Naive B cell (primary cell): ENCODE data around the gene CCNYL1. TPM values are rescaled to one million over a fixed set of nuclear protein-coding genes. Genes with fewer than 3 reads are reported as not detected.
"Not testable (repeated sequence)": the region's sequence is repeated elsewhere in the genome, so short reads cannot be mapped to it uniquely, and the experiment has no call there.

Experiments
- ATAC-seq, 2 donors: fragments of 150-1000 bp; cut with Tn5 transposase; 2 replicates each; pipeline ENCODE4 v1.10.0; 2021; ENCODE audit warnings: low read depth in 2 of 2, mild to moderate bottlenecking in 2 of 2, moderate library complexity in 2 of 2
- DNase-seq: peaks from one replicate; pipeline ENCODE4 v3.0.0; 2022
- H3K27ac Mint-ChIP-seq, 6 donors: one replicate each; pipeline ENCODE4 v1.8.0; 2020 to 2022; ENCODE audit warnings: mild to moderate bottlenecking in 6 of 6, mixed read lengths in 6 of 6, moderate library complexity in 5 of 6, inconsistent platforms in 2 of 6
- H3K27me3 Mint-ChIP-seq, 3 donors: one replicate each; pipeline ENCODE4 v1.8.0; 2021 to 2022; ENCODE audit warnings: mixed read lengths in 3 of 3, mild to moderate bottlenecking in 1 of 3
- H3K36me3 Mint-ChIP-seq, 2 donors: one replicate each; pipeline ENCODE4 v1.8.0; 2020 to 2022; ENCODE audit warnings: mixed read lengths in 2 of 2, inconsistent platforms in 1 of 2, mild to moderate bottlenecking in 1 of 2
- H3K4me1 Mint-ChIP-seq, 3 donors: one replicate each; pipeline ENCODE4 v1.8.0; 2020 to 2022; ENCODE audit warnings: mixed read lengths in 3 of 3, inconsistent platforms in 1 of 3, mild to moderate bottlenecking in 1 of 3, moderate library complexity in 1 of 3
- H3K4me3 Mint-ChIP-seq, 8 donors: one replicate each; pipeline ENCODE4 v1.8.0; 2020 to 2022; ENCODE audit warnings: mild to moderate bottlenecking in 8 of 8, mixed read lengths in 8 of 8, moderate library complexity in 8 of 8, inconsistent platforms in 2 of 8
- H3K9me3 Mint-ChIP-seq, 7 donors: one replicate each; pipeline ENCODE4 v1.8.0; 2020 to 2022; ENCODE audit warnings: mixed read lengths in 7 of 7, mild to moderate bottlenecking in 5 of 7, inconsistent platforms in 2 of 7, moderate library complexity in 1 of 7
- polyA plus RNA-seq, 6 donors: library from polyadenylated mRNA; unstranded; fragments of 300-500 nt; fragmentation: Illumina TruSeq; gene quantifications; one replicate each; pipeline ENCODE4 v1.2.3, GENCODE V29; 2021; ENCODE audit warnings: low read depth in 6 of 6

Gene CCNYL1
- polyA plus RNA-seq, 6 donors from 2014 or later = 0.91 to 4.7 (median 3.3) TPM

DNA sequence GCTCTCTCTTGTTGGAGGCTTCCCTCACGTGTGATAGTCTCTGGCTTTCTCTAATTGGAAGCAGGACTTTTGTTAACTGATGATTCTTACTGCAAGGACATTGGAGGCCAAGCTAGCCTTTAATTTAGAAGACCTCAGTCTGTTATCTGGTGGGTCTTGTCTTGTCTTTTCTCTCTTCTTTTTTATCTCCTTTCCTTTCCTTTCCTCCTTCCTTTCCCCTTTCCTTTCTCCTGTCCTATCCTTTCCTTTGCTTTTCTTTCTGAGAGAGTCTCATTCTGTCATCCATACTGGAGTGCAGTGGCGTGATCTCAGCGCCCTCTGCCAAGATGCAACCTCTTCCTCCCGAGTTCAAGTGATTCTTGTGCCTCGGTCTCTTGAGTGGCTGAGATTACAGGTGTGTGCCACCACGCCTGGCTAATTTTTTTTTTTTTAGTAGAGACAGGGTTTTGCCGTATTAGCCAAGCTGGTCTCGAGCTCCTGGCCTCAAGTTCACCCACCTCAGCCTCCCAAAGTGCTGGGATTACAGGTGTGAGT lies 18.1 kb downstream of the CCNYL1 start:
- Mint-ChIP-seq H3K9me3 (no peaks in the 10 kb centered on the region), H3K4me1 (peaks cover 28 to 49% (median 45%) of the 10 kb centered on the region in 3 donors), H3K27me3 (no peaks in the 10 kb centered on the region), H3K4me3 (peak overlapping the region in 2 of 8 donors; percentile 44 to 57), H3K36me3 (peaks cover 5 to 9% of the 10 kb centered on the region in 2 donors), H3K27ac (peak overlapping the region in 1 of 6 donors; percentile 93)
- no peak for ATAC-seq
- no peak for DNase-seq

DNA sequence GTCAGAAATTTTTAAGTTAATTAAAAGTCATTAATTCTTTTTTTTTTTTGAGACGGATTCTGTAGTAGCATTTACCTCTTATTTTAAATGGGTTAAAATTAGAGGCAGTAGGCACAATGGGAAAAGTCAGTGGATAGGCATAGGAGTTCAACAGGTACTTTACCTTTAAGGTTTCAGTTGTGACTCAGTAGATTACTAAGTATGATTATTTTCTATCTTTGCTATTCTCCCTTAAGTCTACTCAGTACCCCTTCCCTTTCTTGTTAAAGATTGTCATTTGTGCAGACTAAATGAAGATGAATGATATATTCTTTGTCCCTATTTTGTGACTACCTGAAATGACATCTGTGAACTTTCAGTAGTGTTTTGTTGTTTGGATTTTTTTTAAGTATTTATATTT lies 19.7 kb downstream of the CCNYL1 start:
- Mint-ChIP-seq H3K27ac (no peak overlapping the region), H3K4me1 (peaks cover 19 to 33% (median 32%) of the 10 kb centered on the region in 3 donors), H3K36me3 (peaks cover 9 to 12% of the 10 kb centered on the region in 2 donors), H3K9me3 (no peaks in the 10 kb centered on the region), H3K4me3 (no peak overlapping the region), H3K27me3 (no peaks in the 10 kb centered on the region)
- DNase-seq (no peak), ATAC-seq (no peak)

DNA sequence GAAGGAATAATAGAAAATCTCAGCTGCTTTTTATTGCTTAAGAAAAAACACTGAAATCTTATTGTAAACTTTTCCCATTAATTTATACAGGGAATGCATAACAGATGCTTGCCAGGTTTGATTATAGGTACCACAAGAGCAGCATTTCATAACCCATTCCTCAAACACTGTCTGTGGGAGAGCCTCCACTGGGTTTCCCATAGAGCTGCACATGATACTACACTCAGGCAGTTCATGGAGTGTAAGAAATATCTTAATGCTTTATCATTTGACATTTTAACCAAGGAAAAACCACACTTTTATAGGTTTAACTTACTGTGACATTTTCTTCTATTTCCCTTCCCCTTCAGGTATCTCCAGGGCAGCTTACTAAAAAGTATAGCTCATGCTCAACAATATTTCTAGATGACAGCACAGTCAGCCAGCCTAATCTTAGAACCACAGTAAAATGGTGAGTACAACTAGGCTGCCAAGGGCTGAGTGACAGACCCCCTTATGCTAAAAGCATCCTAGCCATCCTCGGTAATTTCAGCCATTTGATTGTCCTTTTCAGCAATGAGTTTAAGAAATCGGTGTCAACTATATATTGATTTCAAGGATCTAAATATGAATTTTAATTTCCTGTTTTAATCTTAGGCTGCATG lies 22.3 kb downstream of the CCNYL1 start:
- Mint-ChIP-seq H3K27ac (peak overlapping the region in 4 of 6 donors; percentile 29 to 62 (median 42)), H3K27me3 (no peaks in the 10 kb centered on the region), H3K36me3 (peaks cover 9 to 12% of the 10 kb centered on the region in 2 donors)

DNA sequence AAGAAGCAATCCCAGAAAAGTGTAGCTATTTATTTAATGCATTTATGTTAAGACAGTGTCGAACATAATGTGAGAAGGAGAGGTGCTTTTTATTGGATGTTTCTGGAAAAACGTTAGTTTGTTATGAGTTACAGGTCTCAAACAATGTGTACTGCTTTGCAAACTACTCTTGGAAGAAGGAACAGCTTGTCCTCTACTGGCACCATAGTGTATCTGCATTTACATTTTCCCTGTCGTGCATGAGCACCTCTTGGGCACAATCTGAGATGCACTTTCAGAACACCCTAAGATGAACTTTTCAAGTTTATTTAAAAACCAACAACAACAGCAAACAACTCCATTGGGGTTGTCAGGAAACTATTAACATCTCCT lies 22.8 kb downstream of the CCNYL1 start:
- peaks cover 7 to 12% of the 10 kb centered on the region in 2 donors for H3K36me3 Mint-ChIP-seq
- H3K27ac Mint-ChIP-seq = peak overlapping the region in 3 of 6 donors; percentile 7 to 50 (median 47)
- DNase-seq (peak; percentile 12), ATAC-seq (peak; percentile 54 to 67)
- H3K4me1 Mint-ChIP-seq = peaks cover 2 to 11% (median 10%) of the 10 kb centered on the region in 3 donors
- no peaks in the 10 kb centered on the region for H3K27me3 Mint-ChIP-seq
- H3K9me3 Mint-ChIP-seq = no peaks in the 10 kb centered on the region
- H3K4me3 Mint-ChIP-seq = no peak overlapping the region

More for the DNA sequence above, 22.3 kb downstream of the CCNYL1 start:
- Mint-ChIP-seq H3K4me3 (no peak overlapping the region), H3K9me3 (no peaks in the 10 kb centered on the region), H3K4me1 (peaks cover 3 to 14% (median 14%) of the 10 kb centered on the region in 3 donors)
- ATAC-seq (no peak), DNase-seq (no peak)

DNA sequence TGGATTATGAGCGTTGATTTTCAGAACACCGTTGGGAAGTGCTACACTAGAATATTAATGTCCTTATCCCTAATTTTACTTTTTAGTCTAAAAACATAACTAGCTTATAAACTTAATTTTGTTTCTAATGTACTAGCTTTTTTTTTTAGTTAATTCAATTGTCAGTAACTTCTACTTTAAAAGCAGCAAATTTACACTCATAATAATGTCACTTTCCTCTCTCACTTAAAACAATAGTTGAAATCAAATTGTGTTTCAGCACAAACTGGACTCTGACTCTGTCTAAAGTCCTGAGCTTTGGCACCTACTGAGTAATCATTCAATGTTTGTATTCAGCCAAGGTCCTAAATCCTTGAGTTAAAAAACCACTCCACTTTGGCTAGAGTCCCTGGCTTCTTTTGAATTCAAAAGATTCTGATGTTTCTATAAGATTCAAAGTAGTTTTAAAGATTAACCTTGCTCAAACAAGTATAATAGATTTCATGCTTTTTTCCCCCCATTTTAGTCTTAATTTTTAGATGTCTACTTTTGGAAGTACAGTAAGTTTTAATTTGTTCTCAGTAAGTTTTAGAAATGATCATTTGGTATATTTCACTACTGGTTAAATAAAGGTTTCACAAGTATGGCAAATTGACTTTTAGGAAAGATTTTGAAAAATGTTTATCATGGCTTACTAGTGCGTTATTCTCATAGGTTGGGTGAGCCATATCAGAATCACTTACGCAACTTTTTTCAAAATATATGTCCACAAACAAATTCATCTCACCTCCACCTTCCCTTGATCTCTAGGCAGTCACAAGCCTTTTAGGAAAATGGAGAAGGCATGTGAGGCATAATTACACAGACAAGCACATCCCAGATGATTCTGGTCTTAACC lies 23.4 kb downstream of the CCNYL1 start:
- Mint-ChIP-seq H3K36me3 (peaks cover under 1 to 12% of the 10 kb centered on the region in 2 donors), H3K27ac (peak overlapping the region in 2 of 6 donors; percentile 7 to 50), H3K4me3 (no peak overlapping the region), H3K4me1 (peaks cover 0 to 9% (median 5%) of the 10 kb centered on the region in 3 donors), H3K9me3 (no peaks in the 10 kb centered on the region), H3K27me3 (no peaks in the 10 kb centered on the region)
- no peak for ATAC-seq
- no peak for DNase-seq

DNA sequence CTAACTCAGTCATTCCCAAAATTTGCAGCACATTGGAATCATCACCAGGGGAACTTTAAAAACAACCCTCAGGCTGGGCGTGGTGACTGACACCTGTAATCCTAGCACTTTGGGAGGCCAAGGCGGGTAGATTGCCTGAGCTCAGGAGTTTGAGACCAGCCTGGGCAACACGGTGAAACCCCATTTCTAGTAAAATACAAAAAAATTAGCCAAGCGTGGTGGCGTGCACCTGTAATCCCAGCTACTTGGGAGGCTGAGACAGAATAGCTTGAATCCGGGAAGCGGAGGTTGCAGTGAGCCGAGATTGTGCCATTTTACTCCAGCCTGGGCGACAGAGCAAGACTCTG lies 24.0 kb downstream of the CCNYL1 start:
- H3K9me3 Mint-ChIP-seq, H3K4me1 Mint-ChIP-seq, DNase-seq, H3K4me3 Mint-ChIP-seq, H3K36me3 Mint-ChIP-seq, ATAC-seq, H3K27me3 Mint-ChIP-seq: not testable (repeated sequence)
- H3K27ac Mint-ChIP-seq = peak overlapping the region in 1 of 6 donors; percentile 4

DNA sequence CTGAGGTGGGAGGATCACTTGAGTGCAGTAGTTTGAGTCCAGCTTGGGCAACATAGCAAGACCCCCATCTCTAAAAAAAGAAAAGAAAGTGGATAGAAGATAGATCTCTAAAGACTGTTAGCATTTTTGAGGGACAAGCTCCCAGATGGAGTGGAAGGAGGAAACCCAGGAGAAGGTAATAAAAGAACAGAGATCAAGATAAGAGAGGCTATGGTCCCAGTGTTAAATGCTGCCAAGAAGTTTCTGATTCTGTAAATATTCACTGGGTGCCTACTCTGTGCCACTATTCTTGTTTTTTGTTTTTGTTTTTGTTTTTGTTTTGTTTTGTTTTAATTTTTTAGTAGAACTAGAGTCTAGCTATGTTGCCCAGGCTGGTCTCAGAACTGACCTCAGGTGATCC lies 32.1 kb downstream of the CCNYL1 start:
- H3K36me3 Mint-ChIP-seq = no peaks in the 10 kb centered on the region
- ATAC-seq (no peak), DNase-seq (no peak)
- H3K27ac Mint-ChIP-seq = no peak overlapping the region
- no peaks in the 10 kb centered on the region for H3K9me3 Mint-ChIP-seq
- H3K27me3 Mint-ChIP-seq = no peaks in the 10 kb centered on the region
- peaks cover 0 to 4% (median 0%) of the 10 kb centered on the region in 3 donors for H3K4me1 Mint-ChIP-seq
- H3K4me3 Mint-ChIP-seq = no peak overlapping the region

DNA sequence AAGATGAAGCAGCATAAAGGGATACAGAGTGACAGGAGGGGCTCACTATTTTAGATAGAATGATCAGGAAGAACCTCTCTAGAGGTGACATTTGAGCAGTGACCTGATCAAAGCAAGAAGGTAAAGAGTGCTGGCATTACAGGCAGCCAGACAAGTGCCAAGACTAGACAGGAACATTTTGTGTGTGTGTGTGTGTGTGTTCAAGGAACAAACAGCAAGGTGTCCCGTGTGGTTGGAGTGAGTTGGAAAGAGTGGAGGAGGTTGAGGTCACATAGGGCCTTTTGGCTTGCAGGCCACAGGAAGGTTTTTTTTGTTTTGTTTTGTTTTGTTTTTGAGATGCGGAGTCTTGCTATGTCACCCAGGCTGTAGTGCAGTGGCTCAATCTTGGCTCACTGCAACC lies 32.6 kb downstream of the CCNYL1 start:
- Mint-ChIP-seq H3K4me1 (peaks cover 0 to 4% (median 0%) of the 10 kb centered on the region in 3 donors), H3K27ac (no peak overlapping the region), H3K4me3 (no peak overlapping the region), H3K27me3 (no peaks in the 10 kb centered on the region), H3K36me3 (no peaks in the 10 kb centered on the region), H3K9me3 (no peaks in the 10 kb centered on the region)
- DNase-seq (no peak), ATAC-seq (no peak)

DNA sequence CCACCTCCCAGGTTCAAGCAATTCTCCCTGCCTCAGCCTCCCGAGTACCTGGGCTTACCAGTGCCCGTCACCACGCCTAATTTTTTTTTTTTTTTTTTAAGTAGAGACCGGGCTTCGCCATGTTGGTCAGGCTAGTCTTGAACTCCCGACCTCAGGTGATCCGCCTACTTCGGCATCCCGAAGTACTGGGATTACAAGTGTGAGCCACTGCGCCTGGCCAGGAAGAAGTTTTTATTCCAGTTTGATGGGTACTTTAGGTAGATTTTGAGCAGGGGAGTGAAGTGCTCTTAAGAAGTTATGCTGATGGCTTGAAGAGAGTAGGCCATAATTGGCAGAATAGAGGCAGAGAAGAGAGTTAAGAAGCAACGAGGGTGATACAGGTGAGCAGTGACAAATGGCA lies 33.0 kb downstream of the CCNYL1 start:
- H3K27ac Mint-ChIP-seq = no peak overlapping the region
- no peaks in the 10 kb centered on the region for H3K27me3 Mint-ChIP-seq
- no peak overlapping the region for H3K4me3 Mint-ChIP-seq
- ATAC-seq = no peak
- no peaks in the 10 kb centered on the region for H3K9me3 Mint-ChIP-seq
- DNase-seq = no peak
- no peaks in the 10 kb centered on the region for H3K36me3 Mint-ChIP-seq
- H3K4me1 Mint-ChIP-seq = peaks cover 0 to 4% (median 0%) of the 10 kb centered on the region in 3 donors

DNA sequence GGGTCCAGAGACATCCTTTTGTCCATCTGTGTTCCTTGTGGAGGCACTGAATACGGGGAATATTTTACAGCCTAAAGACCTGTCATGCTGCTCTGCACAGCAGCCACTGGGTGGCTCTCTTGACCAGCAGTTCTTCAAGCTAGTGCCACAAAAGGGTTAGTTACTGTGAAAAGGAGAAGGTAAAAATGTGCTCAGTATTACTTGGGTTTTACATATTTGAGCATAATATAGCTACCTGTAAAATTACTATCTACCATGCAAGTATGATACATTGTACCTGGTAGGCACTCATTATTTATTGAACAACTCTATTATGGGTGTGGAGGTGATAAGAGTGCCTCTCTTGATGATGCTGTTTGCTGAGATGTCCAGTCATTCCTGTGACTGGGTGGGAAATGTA lies 34.7 kb downstream of the CCNYL1 start:
- peak overlapping the region in 2 of 6 donors; percentile 11 to 42 for H3K27ac Mint-ChIP-seq
- H3K27me3 Mint-ChIP-seq = no peaks in the 10 kb centered on the region
- no peak overlapping the region for H3K4me3 Mint-ChIP-seq
- H3K36me3 Mint-ChIP-seq = peaks cover 0 to 7% of the 10 kb centered on the region in 2 donors
- DNase-seq (peak; percentile 46), ATAC-seq (peak; percentile 85 to 86)
- peaks cover 0 to 4% (median 0%) of the 10 kb centered on the region in 3 donors for H3K4me1 Mint-ChIP-seq
- no peaks in the 10 kb centered on the region for H3K9me3 Mint-ChIP-seq

DNA sequence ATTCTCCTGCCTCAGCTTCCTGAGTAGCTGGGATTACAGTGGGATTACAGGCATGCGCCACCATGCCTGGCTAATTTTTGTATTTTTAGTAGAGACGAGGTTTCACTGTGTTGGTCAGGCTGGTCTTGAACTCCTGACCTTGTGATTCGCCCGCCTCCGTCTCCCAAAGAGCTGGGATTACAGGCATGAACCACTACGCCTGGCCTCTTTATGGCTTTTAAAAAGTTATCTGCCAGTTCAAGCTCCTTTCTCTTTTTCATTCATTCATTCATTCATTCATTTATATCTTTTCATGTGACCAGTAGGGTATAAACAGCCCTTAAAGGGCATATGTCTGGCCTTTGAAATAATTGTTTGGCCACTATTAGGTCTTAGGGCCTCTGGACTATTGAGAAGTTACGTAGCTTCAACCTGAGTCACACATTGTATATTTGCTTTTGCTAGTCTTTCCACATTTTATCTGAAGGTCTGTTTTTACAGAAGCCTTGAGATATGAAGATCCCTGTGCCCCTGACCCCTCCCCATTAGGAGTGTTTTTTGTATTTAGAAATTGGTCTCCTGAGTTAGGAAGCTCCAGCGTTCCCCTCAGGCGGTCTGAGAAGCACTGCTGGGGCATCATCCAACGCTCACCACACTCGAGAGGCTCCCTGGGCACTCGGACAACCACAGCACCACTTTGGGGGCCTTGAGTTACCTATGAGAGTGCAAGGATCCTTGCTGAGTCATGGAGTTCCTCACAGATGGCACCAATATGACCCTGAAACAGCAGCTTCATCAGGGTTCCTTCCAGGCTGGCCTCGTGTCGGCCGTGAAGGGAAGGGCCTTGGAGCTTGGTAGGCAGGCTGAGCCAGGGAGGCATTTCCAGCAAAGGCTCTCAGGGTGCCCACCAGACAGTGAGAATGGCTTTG lies 36.5 kb downstream of the CCNYL1 start:
- Mint-ChIP-seq H3K4me3 (no peak overlapping the region), H3K4me1 (peaks cover 0 to 4% (median 0%) of the 10 kb centered on the region in 3 donors), H3K36me3 (peaks cover 0 to 7% of the 10 kb centered on the region in 2 donors), H3K27ac (peak overlapping the region in 1 of 6 donors; percentile 22), H3K9me3 (no peaks in the 10 kb centered on the region), H3K27me3 (no peaks in the 10 kb centered on the region)
- DNase-seq (no peak), ATAC-seq (no peak)

DNA sequence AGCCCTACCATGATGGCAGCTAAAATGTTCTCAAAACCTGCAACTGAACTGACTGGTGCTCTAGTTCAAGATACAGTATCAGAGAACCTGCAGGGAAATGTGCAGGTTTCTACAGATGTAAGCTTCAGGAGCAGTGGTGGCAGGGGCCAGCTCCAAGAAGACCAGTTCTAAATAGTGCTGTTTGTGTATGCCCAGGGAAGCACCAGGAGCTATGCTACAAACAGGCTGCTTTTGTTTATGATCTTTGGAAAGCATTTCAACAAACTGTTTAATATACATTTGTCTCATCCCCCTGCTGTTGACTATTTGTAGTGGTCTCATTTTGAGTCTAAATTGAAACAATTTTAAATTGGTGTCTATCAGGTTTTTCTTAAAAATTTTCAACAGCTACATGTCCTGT lies 37.6 kb downstream of the CCNYL1 start:
- Mint-ChIP-seq H3K9me3 (no peaks in the 10 kb centered on the region), H3K4me1 (peaks cover 0 to 4% (median 0%) of the 10 kb centered on the region in 3 donors), H3K36me3 (peaks cover 4 to 7% of the 10 kb centered on the region in 2 donors), H3K27ac (peak overlapping the region in 1 of 6 donors; percentile 47), H3K4me3 (no peak overlapping the region), H3K27me3 (no peaks in the 10 kb centered on the region)
- ATAC-seq = no peak
- no peak for DNase-seq

DNA sequence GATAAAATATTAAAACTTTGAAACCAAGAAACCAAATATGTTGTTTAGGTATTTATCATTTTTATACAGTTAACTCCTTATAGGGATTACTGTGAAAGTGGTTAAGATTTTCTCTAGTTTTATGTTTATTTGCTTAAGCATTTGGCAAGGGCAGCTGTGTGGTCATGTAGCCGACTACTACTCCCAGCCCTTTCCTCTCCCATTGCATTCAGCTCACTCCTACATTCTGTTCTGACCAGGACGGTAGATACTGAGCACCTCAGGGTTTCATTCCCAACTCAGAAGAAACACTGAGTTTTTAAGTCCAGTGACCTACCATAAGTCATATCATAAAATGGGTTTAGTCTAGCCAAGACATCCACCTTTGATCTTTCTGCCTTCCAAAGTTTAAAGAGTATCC lies 38.4 kb downstream of the CCNYL1 start:
- Mint-ChIP-seq H3K9me3 (no peaks in the 10 kb centered on the region), H3K36me3 (peaks cover 7% of the 10 kb centered on the region in 2 donors), H3K27ac (no peak overlapping the region), H3K4me3 (no peak overlapping the region), H3K27me3 (no peaks in the 10 kb centered on the region), H3K4me1 (peaks cover 0 to 4% (median 0%) of the 10 kb centered on the region in 3 donors)
- DNase-seq = no peak
- no peak for ATAC-seq
